Immature natural killer cell (primary cell): ENCODE results near the gene AGO3. TPM values are rescaled to one million over a fixed set of nuclear protein-coding genes. Genes with fewer than 3 reads are reported as not detected.
"Not testable (repeated sequence)": the region's sequence is repeated elsewhere in the genome, so short reads cannot be mapped to it uniquely, and the experiment has no call there.

Experiments used
- DNase-seq, 3 donors: peaks; one replicate each; pipeline ENCODE4 v3.0.0; 2022; ENCODE audit warnings: mixed read lengths in 1 of 3
- H3K27ac Mint-ChIP-seq, 6 donors: one replicate each; pipeline ENCODE4 v1.8.0; 2020; ENCODE audit warnings: mixed read lengths in 6 of 6, mild to moderate bottlenecking in 5 of 6, inconsistent platforms in 4 of 6, moderate library complexity in 3 of 6
- H3K27me3 Mint-ChIP-seq, 3 donors: one replicate each; pipeline ENCODE4 v1.8.0; 2020 to 2021; ENCODE audit warnings: low read depth in 3 of 3, mild to moderate bottlenecking in 3 of 3, mixed read lengths in 3 of 3, moderate library complexity in 3 of 3, inconsistent platforms in 1 of 3
- H3K36me3 Mint-ChIP-seq, 3 donors: one replicate each; pipeline ENCODE4 v1.8.0; 2020; ENCODE audit warnings: mixed read lengths in 3 of 3, inconsistent platforms in 2 of 3, mild to moderate bottlenecking in 2 of 3
- H3K4me1 Mint-ChIP-seq, 2 donors: one replicate each; pipeline ENCODE4 v1.8.0; 2020; ENCODE audit warnings: inconsistent platforms in 2 of 2, mild to moderate bottlenecking in 2 of 2, mixed read lengths in 2 of 2, moderate library complexity in 1 of 2
- H3K4me3 Mint-ChIP-seq, 5 donors: one replicate each; pipeline ENCODE4 v1.8.0; 2020; ENCODE audit warnings: mild to moderate bottlenecking in 5 of 5, mixed read lengths in 5 of 5, inconsistent platforms in 3 of 5, moderate library complexity in 3 of 5
- H3K9me3 Mint-ChIP-seq, 6 donors: one replicate each; pipeline ENCODE4 v1.8.0; 2020; ENCODE audit warnings: mild to moderate bottlenecking in 6 of 6, mixed read lengths in 6 of 6, inconsistent platforms in 4 of 6, moderate library complexity in 3 of 6
- polyA plus RNA-seq, 3 donors: library from polyadenylated mRNA; unstranded; fragments of 300-500 nt; fragmentation: Illumina TruSeq; gene quantifications; one replicate each; pipeline ENCODE4 v1.2.3, GENCODE V29; 2021

Gene AGO3
- 10 to 100 TPM in 1 of 3 donors, 1 to 10 TPM in 2; 6.9 to 12.8 (median 9.3) TPM for polyA plus RNA-seq

GRCh38 chr1:35930593-35931445 is at the start of gene AGO3:
TSS of gene AGO3 (plus strand) at chr1:35931105. CDS start at chr1:35931427, 322 bp downstream.
- Mint-ChIP-seq H3K4me3 (peak within 1 kb of the TSS; percentile 92 to 97 (median 96)), H3K27ac (peak within 1 kb of the TSS; percentile 96 to 99 (median 98)), H3K4me1 (peaks cover 27 to 54% of the 10 kb centered on the region in 2 donors), H3K27me3 (peaks cover 8 to 11% (median 9%) of the 10 kb centered on the region in 3 donors), H3K9me3 (no peaks in the 10 kb centered on the region), H3K36me3 (no peaks in the 10 kb centered on the region)
- DNase-seq = peak; percentile 90 to 91 (median 91)

- Mint-ChIP-seq H3K9me3 (no peaks in the 10 kb centered on the region), H3K27ac (peak overlapping the region in 3 of 6 donors; percentile 8 to 64 (median 18)), H3K4me3 (peak overlapping the region; percentile 20 to 94 (median 76)), H3K27me3 (peaks cover 0 to 8% (median 0%) of the 10 kb centered on the region in 3 donors), H3K4me1 (peaks cover 33 to 43% of the 10 kb centered on the region in 2 donors), H3K36me3 (no peaks in the 10 kb centered on the region)
- no peak for DNase-seq
Measured at GRCh38 chr1:35881850-35882273, 49.0 kb upstream of the AGO3 start.

GRCh38 chr1:35882586-35882944 is 48.3 kb upstream of the AGO3 start:
- Mint-ChIP-seq H3K9me3 (no peaks in the 10 kb centered on the region), H3K27me3 (peaks cover 0 to 8% (median 0%) of the 10 kb centered on the region in 3 donors), H3K27ac (peak overlapping the region in 4 of 6 donors; percentile 5 to 78 (median 29)), H3K4me3 (peak overlapping the region; percentile 20 to 94 (median 76)), H3K36me3 (no peaks in the 10 kb centered on the region), H3K4me1 (peaks cover 33 to 50% of the 10 kb centered on the region in 2 donors)
- peak in 1 of 3 donors; percentile 1 for DNase-seq

GRCh38 chr1:35882945-35883634 is 47.8 kb upstream of the AGO3 start, which contains the start of gene AGO1:
TSS of gene AGO1 (plus strand) at chr1:35883209. CDS start at chr1:35883422, 213 bp downstream.
- Mint-ChIP-seq H3K9me3 (no peaks in the 10 kb centered on the region), H3K27ac (peak within 1 kb of the TSS in 5 of 6 donors; percentile 58 to 88 (median 86)), H3K36me3 (no peaks in the 10 kb centered on the region), H3K4me3 (peak within 1 kb of the TSS; percentile 86 to 94 (median 93)), H3K27me3 (peaks cover 0 to 8% (median 0%) of the 10 kb centered on the region in 3 donors), H3K4me1 (peaks cover 35 to 54% of the 10 kb centered on the region in 2 donors)
- DNase-seq = peak; percentile 97 to 98 (median 97)

- Mint-ChIP-seq H3K4me3 (peak overlapping the region; percentile 86 to 94 (median 93)), H3K36me3 (peaks cover 2 to 5% (median 4%) of the 10 kb centered on the region in 3 donors), H3K4me1 (peaks cover 35 to 54% of the 10 kb centered on the region in 2 donors), H3K9me3 (no peaks in the 10 kb centered on the region), H3K27ac (peak overlapping the region in 4 of 6 donors; percentile 70 to 86 (median 80)), H3K27me3 (peaks cover 0 to 8% (median 0%) of the 10 kb centered on the region in 3 donors)
- peak; percentile 17 to 31 (median 29) for DNase-seq
Measured at GRCh38 chr1:35883635-35884101, 47.2 kb upstream of the AGO3 start.

GRCh38 chr1:35884934-35885333 is 46.0 kb upstream of the AGO3 start:
- Mint-ChIP-seq H3K4me3 (peak overlapping the region; percentile 28 to 86 (median 66)), H3K4me1 (peaks cover 35 to 54% of the 10 kb centered on the region in 2 donors), H3K27me3 (peaks cover 0 to 8% (median 0%) of the 10 kb centered on the region in 3 donors), H3K9me3 (no peaks in the 10 kb centered on the region), H3K27ac (peak overlapping the region in 1 of 6 donors; percentile 41), H3K36me3 (peaks cover 5 to 8% (median 7%) of the 10 kb centered on the region in 3 donors)
- no peak for DNase-seq

- no peak overlapping the region for H3K4me3 Mint-ChIP-seq
- H3K4me1 Mint-ChIP-seq = peaks cover 35 to 54% of the 10 kb centered on the region in 2 donors
- no peak for DNase-seq
- peak overlapping the region in 2 of 6 donors; percentile 20 to 26 for H3K27ac Mint-ChIP-seq
- H3K27me3 Mint-ChIP-seq = peaks cover 0 to 8% (median 0%) of the 10 kb centered on the region in 3 donors
- H3K36me3 Mint-ChIP-seq = peaks cover 5 to 12% (median 11%) of the 10 kb centered on the region in 3 donors
- H3K9me3 Mint-ChIP-seq = no peaks in the 10 kb centered on the region
Measured at GRCh38 chr1:35885961-35886558, 44.8 kb upstream of the AGO3 start.

- H3K27ac Mint-ChIP-seq = peak overlapping the region in 5 of 6 donors; percentile 20 to 77 (median 27)
- H3K4me3 Mint-ChIP-seq = no peak overlapping the region
- H3K27me3 Mint-ChIP-seq = peaks cover 0 to 8% (median 0%) of the 10 kb centered on the region in 3 donors
- DNase-seq = no peak
- H3K36me3 Mint-ChIP-seq = peaks cover 5 to 13% (median 13%) of the 10 kb centered on the region in 3 donors
- no peaks in the 10 kb centered on the region for H3K9me3 Mint-ChIP-seq
- H3K4me1 Mint-ChIP-seq = peaks cover 34 to 52% of the 10 kb centered on the region in 2 donors
Measured at GRCh38 chr1:35886577-35887431, 44.1 kb upstream of the AGO3 start.

- peak overlapping the region in 3 of 6 donors; percentile 5 to 17 (median 11) for H3K27ac Mint-ChIP-seq
- H3K9me3 Mint-ChIP-seq = no peaks in the 10 kb centered on the region
- H3K36me3 Mint-ChIP-seq = peaks cover 5 to 19% (median 18%) of the 10 kb centered on the region in 3 donors
- no peak overlapping the region for H3K4me3 Mint-ChIP-seq
- peaks cover 0 to 3% (median 1%) of the 10 kb centered on the region in 3 donors for H3K27me3 Mint-ChIP-seq
- H3K4me1 Mint-ChIP-seq = peaks cover 27 to 44% of the 10 kb centered on the region in 2 donors
- DNase-seq = no peak
Measured at GRCh38 chr1:35887508-35887907, 43.4 kb upstream of the AGO3 start.

GRCh38 chr1:35888255-35888654 is 42.6 kb upstream of the AGO3 start:
- Mint-ChIP-seq H3K4me3 (no peak overlapping the region), H3K27me3 (peaks cover 0 to 1% (median under 1%) of the 10 kb centered on the region in 3 donors), H3K9me3 (no peaks in the 10 kb centered on the region), H3K36me3 (peaks cover 5 to 19% (median 18%) of the 10 kb centered on the region in 3 donors), H3K27ac (no peak overlapping the region), H3K4me1 (peaks cover 23 to 41% of the 10 kb centered on the region in 2 donors)
- DNase-seq = no peak

GRCh38 chr1:35888981-35889380 is 41.9 kb upstream of the AGO3 start:
- not testable (repeated sequence) for H3K9me3 Mint-ChIP-seq, H3K4me3 Mint-ChIP-seq, H3K27me3 Mint-ChIP-seq, DNase-seq
- Mint-ChIP-seq H3K27ac (peak overlapping the region in 1 of 6 donors; percentile 20), H3K4me1 (peaks cover 21 to 40% of the 10 kb centered on the region in 2 donors), H3K36me3 (peaks cover 5 to 21% (median 19%) of the 10 kb centered on the region in 3 donors)
